NCI-H748 (cell line): ENCODE data around the gene RAB9B.

Source experiments
- DNase-seq: peaks from one replicate; lab custom pipeline; 2025; ENCODE audit not compliant: unreplicated experiment; lab: John Stamatoyannopoulos, UW

Gene RAB9B

DNA sequence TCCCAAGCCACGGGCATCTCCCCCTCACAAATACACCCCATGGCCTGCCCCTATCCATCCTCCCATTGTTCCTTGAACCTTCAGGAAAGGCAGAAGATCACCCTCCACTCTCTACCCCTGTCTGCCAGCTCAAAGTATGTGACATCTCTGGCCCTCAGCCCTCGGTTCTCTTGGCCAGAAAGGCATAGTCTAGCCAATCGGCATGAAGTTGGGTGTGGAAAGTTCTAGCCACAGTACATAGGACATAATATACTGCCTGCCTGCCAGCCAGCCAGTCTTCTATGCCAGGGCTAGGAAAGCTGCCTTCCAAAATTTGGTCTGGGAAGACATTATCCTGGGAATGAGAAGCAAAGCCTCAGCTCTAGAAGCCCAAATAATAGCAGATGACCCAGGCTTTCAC lies 58.6 kb downstream of the RAB9B start:
- DNase-seq, result no peak
